HG02571 (cell line): ENCODE data around the gene GAB3.
"Not testable (repeated sequence)": the region's sequence is repeated elsewhere in the genome, so short reads cannot be mapped to it uniquely, and the experiment has no call there.

Experiments used
- ATAC-seq: cut with Tn5 transposase; IDR thresholded peaks from one replicate; pipeline ENCODE4 v1.9.1; 2021; ENCODE audit warnings: mild to moderate bottlenecking, moderate library complexity; ENCODE audit not compliant: unreplicated experiment

The GAB3 gene

DNA sequence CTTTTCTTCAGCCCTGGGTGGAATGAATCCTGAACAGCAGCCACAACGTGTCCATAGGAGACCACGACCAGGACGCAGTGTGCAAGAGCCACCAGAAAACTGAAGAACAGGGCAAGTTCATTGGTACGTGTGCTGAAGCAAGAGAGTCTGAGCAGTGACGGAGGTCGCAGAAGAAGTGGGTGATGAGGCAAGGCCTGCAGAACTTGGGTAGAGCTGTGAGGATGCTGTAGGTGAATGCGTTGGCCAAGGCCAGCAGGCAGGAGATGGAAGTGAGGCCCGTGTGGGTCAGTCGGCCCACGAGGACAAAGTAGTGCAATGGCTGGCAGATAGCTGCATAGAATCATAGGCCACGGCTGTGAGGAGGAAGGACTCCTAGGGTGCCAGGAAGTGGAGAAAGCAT is 91.9 kb downstream of the GAB3 start:
- no peak for ATAC-seq

DNA sequence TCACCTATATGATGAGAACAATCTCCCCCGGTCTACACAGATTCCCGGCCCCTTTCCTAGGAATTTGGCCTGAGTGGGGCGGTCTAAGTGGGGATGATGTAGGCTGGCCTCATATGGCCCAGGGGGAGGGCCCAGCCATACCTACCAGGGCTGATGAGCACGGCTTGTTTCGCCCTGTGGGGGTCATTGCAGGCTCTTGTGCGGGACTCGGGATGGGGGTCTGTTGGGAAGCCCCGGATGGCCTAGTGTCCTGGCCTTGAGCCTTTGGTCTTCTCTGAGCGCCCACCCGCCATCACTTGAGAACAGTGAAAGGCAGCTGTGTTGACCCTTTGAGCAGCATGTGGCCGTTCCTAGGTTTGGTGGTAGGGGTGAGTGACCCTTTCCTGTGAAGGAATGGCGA is 92.7 kb downstream of the GAB3 start:
- no peak for ATAC-seq

DNA sequence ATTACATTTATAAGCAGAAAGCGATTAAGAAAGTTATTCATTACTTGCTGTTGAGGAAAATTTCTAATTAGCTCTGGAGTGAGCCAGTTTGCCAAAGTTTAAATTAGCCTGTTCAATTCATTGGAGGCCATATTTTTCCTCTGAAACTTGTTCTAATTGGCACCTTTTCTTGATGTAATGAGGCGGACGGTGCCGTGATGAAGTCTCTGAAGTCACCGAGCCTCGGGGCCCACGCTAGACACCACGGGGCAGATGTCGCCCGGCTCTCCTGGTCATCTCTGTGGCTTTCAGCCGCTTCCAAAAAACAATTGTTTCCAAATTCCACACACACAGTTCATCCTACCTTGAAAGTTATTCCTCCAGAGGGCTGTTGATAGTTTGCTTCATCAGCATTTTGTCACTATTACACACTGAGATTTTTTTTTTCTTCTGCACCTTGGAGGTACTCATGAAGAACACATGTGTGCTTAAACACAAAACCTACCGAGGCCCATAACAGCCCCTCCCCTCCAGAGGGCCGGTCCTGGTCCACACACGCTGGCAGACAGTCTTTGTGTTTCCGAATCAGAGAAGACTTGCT is 93.6 kb downstream of the GAB3 start:
- ATAC-seq, result no peak

DNA sequence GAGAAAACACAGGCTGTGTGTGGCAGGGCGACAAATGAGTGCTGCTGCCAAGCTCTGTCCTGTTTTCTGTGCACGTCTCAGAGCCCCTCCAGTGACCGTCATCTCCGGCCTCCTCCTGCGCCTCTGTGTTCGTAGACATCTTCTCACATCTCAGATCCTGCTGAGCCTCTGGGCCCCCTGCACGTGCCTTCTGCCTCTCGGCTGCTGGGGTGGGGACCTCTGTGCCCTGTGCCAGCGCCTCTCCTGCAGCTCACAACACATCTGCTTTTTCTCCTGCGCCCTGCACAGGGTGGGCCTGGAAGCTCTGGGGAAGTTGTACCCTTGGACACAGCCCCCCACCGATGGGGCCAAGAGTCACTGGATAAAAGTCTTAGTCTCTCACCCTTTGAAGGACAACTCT is 95.1 kb downstream of the GAB3 start:
- ATAC-seq, result no peak

DNA sequence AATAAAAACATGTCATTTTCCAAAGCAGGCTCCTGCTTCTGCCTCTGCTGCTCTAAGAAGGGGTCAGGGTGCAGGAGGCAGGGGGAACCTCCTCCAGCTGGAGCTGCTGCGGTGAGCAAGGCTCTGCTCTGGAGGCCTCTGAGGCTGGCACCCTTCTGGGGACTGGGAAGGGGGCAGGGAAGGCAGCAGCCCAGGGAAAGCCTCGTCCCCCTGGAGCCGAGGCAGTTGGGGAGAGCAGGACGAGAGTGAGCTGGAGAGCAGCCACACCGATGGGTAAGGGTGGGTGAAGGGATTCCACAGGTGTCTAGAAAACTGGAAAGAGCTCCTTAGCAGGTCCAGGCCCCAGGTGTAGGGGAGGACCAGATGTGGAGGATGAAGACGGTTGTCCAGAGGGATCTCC is 95.5 kb downstream of the GAB3 start:
- ATAC-seq, result no peak

DNA sequence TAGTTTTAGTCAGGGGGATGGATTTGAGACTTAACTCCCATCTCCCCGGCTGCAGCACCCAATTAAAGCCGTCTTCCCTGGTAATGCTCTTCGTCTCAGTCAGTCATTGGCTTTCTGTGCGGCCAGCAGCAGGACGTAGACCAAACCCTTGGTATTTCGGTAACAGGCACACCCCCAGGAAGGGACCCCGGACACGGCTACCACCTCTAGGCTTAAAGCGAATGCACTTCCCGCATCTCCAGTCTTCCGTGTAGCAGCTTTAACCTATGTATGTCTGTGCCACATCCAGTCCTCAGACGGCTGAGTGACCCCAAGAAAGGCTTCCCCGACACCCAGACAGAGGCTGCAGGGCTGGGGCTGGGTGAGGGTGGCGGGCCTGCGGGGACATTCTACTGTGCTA is 96.0 kb downstream of the GAB3 start:
- ATAC-seq, result no peak

DNA sequence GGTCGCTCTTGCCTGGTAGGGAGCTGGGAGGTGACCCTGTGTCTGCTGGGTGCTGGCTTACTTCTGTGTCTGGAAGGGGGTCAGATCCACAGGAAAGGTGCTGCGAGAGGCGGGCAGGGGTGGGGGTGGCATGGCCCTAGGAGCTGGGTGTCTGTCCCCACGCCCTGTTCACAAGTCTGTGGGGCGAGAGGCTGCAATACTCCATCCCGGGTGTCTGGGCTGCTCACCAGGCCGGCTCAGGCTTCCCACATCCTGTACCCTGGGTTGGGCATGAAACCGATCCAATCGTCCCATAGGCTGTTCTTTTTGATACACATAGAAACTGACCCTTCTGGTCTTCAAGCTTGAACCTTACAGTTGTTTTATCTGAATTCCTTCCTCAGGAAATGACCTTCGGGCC is 96.5 kb downstream of the GAB3 start:
- no peak for ATAC-seq

DNA sequence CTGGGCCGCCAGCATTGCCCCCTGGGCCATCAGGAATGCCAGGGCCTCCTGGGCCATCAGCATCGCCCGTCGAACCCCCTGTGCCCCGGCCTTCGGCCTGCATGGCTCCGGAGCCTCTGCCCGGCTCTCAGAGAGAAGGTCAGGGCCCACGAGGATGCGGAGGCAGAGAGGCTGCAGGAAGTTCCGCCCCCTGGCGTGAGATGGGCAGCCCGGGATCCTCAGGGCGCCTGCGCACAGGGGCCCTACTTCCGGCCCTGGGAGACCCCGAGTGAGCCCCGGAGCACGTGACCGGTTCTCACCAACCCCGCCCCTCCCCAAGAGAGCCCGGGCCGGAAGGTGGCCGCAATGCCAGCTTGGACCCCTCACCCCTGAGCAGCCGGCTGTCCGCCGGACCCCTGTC is 97.5 kb downstream of the GAB3 start, which contains the start of gene CTAG2:
Gene CTAG2 (minus strand): TSS at position 167 of the 400 bp plus-strand sequence. CDS start 64 bp downstream, at position 103.
- not testable (repeated sequence) for ATAC-seq

DNA sequence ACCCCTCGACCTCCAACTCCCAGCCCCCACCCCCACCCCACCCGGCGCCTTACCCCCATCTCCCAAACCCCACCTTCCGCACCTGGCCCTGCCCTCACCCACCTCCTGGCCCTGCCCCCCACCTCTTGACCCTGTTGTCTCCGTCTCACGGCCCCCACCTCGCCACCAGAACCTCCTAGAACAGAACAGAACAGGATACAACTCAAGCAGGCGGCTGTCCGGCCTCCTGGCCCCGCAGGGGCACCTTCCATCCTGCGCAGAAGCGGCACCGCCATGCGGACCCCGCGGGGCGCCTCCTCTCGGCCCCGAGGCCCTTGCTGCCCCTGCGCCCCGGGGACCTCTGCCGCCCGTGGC is 97.9 kb downstream of the GAB3 start:
- ATAC-seq, result no peak

DNA sequence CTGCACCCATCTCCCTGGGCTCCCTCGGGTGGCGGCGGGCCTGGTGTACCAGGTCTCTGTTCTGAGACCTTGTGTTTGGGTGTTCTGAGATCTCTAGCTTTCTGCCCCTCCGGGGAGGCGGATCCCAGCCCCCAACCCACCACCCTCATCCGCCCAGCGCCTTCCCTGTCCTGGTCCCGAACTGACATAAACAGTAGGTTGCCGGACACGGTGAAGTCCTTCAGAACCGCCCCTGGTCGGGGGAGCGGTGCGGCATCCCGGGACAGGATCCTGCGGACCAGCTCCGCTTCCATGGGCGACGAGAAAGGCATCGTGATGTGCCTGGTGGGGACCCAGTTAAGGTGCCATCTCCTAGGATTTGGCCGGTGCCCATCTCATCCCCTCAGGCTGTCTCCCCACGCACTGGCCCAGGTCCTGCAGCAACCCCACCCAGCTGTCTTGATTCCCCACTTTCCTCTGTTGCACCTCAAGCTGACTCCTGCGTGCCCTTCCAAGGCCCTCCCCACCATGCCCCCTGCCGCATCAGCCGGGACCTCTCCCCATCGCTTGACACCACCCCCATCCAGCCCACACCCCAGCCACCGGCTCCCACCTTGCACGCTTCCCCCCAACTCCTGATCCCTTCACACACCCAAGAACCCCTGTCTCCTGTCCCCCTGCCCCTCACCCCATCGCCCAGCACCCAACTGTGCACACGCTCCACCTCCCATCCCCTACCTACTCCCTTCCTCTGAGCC is 98.4 kb downstream of the GAB3 start:
- no peak for ATAC-seq

DNA sequence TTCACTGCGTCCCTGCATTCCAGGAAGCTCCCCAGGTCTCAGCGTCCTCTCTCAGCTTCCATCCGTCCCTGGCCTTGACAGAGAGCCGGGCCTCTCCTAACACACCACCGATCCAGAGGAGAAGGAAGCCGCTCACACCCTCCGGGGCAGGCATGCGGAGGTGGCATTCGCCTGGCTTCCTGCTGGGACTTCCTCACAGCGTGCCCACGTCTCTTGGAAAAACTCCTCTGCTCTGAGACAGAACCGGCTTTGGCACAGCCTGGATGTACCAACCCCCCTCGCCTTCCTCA is 100.7 kb downstream of the GAB3 start:
- no peak for ATAC-seq

DNA sequence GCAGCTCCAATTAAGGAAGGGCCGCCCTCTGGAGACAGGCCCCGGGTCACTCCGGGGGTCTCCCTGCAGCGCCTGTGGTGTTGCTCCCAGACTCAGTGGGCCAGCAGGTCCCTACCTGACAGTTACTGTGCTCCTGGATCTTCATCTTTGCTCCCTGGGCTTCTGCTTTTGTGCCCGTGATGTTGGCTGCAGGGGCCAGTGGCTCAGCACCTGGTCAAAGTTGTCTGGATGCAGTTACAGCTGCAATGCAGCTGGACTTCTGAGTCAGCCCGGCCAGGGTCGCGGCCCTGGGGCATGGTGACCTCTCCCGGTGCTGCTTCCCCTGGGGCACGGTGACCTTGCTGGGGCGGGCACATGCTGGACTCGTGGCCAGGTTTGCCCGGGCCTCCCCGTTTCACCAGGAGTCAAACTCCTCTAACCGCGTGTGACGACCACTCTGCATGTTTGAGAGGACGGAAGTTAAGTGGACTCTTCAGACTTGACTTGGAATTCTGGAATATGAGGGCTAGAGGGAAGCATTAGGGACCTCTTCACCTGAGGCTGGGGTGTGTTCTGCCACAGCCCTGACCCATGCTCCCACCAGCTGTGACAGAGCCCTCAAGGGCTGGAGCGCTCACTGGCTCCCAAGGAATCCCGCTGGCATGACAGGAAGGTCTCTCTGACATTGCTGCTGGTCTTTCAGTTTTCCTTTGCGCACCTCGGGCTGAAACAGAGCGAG is 101.2 kb downstream of the GAB3 start:
- ATAC-seq, result no peak

DNA sequence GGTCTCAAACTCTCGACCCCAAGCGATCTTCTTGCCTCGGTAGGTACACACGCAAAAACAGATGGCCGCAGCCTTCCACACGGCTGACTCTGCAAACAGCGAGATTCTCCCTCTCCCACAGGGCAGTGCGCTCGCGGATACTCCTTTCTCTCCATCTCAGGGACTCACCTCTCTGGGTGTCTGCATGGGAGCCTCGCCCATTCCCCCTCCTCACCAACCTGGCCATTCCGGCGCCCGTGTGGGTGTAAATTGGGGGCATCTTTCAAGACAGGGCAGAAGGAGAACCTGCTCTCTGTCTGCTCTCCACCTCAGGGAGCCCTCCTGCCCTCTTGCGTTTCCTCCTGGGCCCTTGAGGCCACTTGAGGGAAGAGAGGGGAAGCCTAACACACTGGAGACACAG is 101.9 kb downstream of the GAB3 start:
- ATAC-seq, result no peak

DNA sequence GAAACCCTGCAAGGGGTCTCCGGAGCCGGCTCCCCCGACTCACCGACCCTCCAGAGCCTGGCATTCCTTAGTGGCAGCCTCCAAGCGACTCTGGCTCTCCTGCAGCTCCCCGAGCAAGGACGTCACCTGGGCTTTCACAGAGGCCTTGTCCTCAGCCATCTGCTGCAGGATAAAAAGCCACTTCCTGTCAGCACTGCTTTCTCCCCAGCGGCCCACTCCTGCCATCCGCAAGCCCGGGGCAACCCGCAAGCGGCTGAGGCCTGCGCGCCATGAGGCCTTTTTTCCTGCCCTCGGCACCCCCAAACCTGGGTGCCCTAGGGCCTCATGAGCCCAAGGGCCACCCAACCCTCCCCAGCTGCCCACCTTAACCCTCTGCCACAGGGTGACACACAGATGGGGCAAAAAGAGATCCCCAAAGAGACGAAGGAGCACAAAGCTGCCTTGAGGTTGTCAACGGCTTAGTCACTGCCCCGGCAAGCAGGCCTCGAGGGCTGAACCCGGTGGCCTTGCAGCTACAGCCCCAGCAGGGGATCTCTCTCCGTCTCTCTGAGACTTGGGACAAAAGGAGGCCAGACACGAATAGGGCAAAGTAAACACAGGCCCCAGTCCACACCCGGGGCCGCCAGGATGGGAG is 105.0 kb downstream of the GAB3 start:
- ATAC-seq, result not testable (repeated sequence)

DNA sequence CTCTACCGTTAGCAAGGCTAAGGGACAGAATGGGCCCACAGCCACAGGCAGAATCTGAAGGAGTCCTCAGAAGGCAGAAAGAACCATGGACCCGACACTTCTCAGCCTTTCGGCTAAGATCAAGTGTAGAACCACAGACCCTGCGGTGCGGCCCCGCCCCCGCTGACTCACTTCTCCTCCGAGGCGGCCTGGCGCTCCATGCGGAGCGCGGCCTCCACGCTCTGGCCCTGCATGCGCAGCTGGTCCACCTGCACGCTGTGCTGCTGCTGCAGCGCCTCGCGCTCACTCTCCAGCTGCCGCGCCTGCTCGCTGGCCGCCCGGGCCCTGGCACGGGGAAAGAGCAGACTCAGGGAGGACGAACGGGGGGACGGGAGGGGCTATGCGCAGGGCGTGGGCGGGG is 107.2 kb downstream of the GAB3 start:
- not testable (repeated sequence) for ATAC-seq

DNA sequence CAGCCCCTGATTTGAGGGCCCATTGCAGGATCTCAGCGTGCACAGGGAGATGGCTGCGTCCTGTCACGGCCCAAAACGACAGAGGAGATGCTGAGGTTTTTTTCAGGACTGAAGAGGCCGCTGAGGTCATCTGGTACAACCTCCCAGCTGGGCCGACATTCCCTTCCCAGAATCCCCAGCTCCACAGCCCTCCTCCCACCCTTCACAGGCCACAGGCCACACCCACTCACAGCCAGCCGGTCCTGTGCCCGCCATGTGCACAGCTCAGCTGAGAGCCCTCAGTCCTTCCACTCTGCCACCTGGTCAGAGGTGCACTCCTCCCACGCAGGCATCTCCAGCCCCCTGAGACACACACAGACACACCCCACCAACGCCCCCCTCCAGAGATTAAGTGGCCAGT is 109.1 kb downstream of the GAB3 start:
- ATAC-seq, result not testable (repeated sequence)

DNA sequence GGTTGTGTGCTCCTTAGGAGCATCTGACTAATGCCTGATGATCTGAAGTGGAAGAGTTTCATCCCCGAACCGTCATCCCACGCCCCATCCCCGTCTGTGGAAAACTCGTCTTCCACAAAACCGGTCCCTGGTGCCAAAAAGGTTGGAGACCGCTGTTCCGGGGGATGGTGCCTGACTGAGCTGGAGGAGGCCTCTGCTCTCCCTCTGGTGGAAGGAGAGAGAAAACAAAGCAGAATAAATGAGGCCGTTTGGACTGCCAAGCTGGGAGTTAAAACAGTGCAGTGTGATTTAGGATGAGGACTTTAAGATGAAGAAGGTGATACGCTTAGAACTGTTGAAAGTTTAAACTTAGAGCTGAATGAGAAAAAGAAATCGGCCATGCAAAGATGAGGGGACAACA is 117.2 kb downstream of the GAB3 start:
- ATAC-seq, result not testable (repeated sequence)

DNA sequence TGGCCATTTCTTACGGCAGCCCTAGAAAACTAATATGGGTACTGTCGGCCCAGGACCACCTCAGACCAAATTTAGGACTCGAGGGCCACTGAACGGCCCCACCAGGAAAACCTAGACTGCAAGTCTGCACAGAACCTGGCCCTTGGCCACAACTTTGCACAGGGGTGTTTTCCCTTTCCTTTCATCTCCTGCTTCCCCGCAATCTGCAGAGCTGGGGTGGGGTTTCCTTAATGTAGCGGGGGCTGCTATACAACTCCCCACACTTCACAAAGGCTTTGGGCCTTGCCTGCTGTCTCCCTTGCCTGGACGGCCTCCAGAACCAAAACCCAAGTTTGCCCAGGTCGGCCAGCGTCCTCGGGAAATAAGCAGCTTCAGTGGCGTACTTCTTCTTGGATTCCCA is 119.9 kb downstream of the GAB3 start:
- not testable (repeated sequence) for ATAC-seq

DNA sequence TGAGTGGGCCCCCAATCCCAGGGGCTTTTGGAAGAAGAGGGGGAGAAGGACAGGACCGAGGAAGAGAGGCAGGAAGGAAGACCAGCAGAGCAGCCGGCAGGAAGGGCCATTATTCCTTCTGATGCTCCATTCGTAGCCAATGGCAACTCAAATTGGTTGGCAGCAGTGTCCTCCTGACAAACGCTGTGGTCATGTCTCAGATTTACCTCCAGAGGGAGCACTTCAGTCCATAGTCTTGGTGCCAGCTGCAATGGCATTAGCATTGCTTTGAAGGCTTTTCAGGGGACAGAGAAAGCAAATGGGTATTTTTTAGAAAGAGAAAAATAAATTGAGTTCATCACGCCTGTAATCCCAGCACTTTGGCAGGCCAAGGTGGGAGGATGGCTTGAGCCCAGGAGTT is 121.9 kb downstream of the GAB3 start:
- ATAC-seq, result not testable (repeated sequence)
